Gastroesophageal sphincter (tissue), 3 donors: ENCODE results near the gene COMMD6.

Source experiments
- EP300 ChIP-seq: sonication (generic); formaldehyde crosslinking; IDR thresholded peaks from one replicate; pipeline ENCODE4 v1.6.1; 2017; ENCODE audit warnings: antibody characterized with exemption, mild to moderate bottlenecking
- POLR2A ChIP-seq, 2 donors: fragments of 450-650 bp; IDR thresholded peaks; one replicate each; pipeline ENCODE4 v1.6.1; 2017; ENCODE audit warnings: antibody characterized with exemption in 2 of 2, mild to moderate bottlenecking in 2 of 2, moderate library complexity in 1 of 2
- POLR2AphosphoS5 ChIP-seq: sonication (generic); formaldehyde crosslinking; IDR thresholded peaks from one replicate; pipeline ENCODE4 v1.6.1; 2017; ENCODE audit warnings: antibody characterized with exemption
- TF ChIP-seq, protein P1 (sequence below), 4 experiments: fragments of 200-600 bp in 2 of 4; fragments of 450-650 bp in 2 of 4; sonication (generic) in 1 of 4; IDR thresholded peaks; one replicate each; pipeline ENCODE4 v1.5.1; 2017 to 2019; ENCODE audit warnings: antibody characterized with exemption in 4 of 4, mild to moderate bottlenecking in 2 of 4, moderate library complexity in 2 of 4

DNA sequence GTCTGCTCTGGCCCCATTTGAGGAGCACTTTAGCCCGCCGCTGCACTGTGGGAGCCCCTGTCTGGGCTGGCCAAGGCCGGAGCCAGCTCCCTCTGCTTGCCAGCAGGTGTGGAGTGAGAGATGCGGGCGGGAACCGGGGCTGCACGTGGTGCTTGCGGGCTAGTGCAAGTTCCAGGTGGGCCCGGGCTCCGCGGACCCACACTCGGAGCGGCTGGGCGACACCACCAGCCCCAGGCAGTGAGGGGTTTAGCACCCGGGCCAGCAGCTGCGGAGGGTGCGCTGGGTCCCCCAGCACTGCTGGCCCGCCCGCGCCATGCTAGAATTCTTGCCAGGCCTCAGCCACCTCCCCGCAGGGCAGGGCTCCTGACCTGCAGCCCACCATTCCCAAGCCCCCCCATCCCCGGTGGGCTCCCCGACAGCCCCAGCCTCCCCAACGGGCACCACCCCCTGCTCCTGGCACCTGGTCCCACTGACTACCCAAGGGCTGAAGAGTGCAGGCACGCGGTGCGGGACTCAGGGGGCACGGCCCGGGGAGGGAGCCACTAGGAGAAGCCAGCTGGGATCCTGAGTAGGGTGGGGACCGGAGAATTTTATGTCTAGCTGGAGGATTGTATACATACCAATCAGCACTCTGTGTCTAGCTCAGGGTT is 19.1 kb downstream of the COMMD6 start:
- TF ChIP-seq, protein P1, sequence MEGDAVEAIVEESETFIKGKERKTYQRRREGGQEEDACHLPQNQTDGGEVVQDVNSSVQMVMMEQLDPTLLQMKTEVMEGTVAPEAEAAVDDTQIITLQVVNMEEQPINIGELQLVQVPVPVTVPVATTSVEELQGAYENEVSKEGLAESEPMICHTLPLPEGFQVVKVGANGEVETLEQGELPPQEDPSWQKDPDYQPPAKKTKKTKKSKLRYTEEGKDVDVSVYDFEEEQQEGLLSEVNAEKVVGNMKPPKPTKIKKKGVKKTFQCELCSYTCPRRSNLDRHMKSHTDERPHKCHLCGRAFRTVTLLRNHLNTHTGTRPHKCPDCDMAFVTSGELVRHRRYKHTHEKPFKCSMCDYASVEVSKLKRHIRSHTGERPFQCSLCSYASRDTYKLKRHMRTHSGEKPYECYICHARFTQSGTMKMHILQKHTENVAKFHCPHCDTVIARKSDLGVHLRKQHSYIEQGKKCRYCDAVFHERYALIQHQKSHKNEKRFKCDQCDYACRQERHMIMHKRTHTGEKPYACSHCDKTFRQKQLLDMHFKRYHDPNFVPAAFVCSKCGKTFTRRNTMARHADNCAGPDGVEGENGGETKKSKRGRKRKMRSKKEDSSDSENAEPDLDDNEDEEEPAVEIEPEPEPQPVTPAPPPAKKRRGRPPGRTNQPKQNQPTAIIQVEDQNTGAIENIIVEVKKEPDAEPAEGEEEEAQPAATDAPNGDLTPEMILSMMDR (IDR thresholded peaks at IDR 0.05) = no peak
- no peak for TF ChIP-seq POLR2A (IDR thresholded peaks at IDR 0.05)
- no peak for TF ChIP-seq POLR2AphosphoS5
- TF ChIP-seq EP300 = no peak
